Measurements from ENCODE around the gene CXorf65.

- TF ChIP-seq GATA2 (IDR thresholded peaks at IDR 0.05; ENCODE audit: low read depth, low read length) (no peak), GATA3 (IDR thresholded peaks at IDR 0.05; ENCODE audit: low read depth, low read length) (no peak)
Measured at GRCh38 chrX:71148278-71148663, 41.7 kb upstream of the CXorf65 start.
